Measurements from ENCODE around the gene ANO7.

DNA sequence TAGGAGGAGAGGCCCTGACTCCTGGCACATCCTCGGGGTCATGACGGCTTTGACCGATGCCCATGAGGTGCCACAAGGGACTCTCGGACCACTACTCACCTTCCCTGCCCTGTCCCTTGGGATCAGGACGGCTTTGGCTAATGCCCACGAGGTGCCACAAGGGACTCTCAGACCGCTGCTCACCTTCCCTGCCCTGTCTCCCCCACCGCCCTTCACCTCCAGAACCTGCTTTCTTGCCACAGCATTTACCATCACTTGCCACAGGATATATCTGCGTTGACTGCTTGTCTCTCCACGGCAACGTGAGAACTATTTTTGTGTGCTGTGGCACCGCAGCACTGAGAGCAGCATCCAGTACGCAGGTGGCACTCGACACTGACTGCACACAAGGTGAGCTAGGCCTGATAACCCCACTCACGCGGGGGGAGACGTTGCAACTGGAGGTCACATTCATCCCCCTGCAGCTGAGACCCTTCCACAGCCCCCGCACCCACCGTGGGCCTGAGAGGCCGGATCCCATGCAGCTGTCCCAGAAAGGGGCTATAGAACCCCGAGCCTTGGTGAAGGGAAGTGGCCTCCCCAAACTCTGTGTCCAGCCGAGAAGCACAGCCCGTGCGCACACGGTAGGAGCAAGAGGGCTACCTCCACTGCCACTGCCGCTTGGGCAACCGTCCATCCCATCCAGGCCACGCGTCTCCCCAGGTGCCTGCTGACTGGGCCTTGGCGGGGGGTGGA is 47.5 kb downstream of the ANO7 start:
- TF ChIP-seq TAF1 (IDR thresholded peaks at IDR 0.05; ENCODE audit: borderline replicate concordance, insufficient read depth, low read length) = no peak
- no peak for TF ChIP-seq POLR2AphosphoS5 (IDR thresholded peaks at IDR 0.05; ENCODE audit: low read depth, low read length)
